Stimulated activated CD4-positive, alpha-beta T cell treated with anti-CD3 and anti-CD28 coated beads, Interleukin-4, amount 100 ng/mL, for 48 hours (primary cell): ENCODE results near the gene NUP210L.
"Not testable (repeated sequence)": the region's sequence is repeated elsewhere in the genome, so short reads cannot be mapped to it uniquely, and the experiment has no call there.

Experiments
- DNase-seq, 2 donors: peaks; one replicate each; pipeline ENCODE4 v3.0.0-alpha.2; 2020; ENCODE audit warnings: low read depth in 2 of 2

NUP210L gene

GRCh38 chr1:154100141-154100540 is 54.7 kb downstream of the NUP210L start:
- DNase-seq: not testable (repeated sequence)

- no peak for DNase-seq
These were observed 57.0 kb downstream of the NUP210L start for GRCh38 chr1:154097873-154098272.

- no peak for DNase-seq
These were observed 59.3 kb downstream of the NUP210L start for GRCh38 chr1:154095456-154096060.

DNA sequence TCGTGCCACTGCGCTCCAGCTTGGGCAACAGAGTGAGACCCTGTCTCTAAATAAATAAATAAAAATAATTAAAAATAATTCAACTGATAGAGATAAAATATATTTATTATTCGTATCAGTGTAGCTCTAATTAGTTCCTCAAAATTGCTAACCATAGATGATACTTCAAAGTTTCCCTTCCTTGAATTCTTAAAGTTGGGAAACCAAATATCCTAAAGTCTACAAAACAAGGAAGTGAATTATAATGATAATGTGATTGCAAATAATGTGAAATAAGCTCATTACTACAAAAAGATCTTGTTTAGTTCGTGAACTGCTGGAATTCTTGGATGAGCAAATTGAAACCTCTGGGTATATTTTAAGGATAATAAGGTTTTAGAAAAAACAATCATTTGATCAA is 60.5 kb downstream of the NUP210L start:
- no peak for DNase-seq

- no peak for DNase-seq
These were observed 61.2 kb downstream of the NUP210L start for GRCh38 chr1:154093699-154094098.

DNA sequence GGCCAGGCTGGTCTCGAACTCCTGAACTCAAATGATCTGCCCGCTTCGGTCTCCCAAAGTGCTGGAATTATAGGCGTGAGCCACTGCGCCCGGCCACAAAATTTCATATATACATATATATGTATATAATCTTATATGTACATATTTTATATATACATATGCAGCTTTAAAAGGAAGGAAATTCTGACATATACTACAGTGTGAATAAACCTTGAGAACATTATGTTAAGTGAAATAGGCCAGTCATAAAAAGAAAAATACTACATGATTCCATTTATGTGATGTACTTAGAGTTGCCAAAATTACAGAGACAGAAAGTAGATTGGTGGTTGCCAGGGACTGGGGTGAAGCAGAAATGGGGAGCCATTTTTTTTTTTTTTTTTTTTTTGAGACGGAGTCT is 63.2 kb downstream of the NUP210L start:
- DNase-seq: no peak

DNA sequence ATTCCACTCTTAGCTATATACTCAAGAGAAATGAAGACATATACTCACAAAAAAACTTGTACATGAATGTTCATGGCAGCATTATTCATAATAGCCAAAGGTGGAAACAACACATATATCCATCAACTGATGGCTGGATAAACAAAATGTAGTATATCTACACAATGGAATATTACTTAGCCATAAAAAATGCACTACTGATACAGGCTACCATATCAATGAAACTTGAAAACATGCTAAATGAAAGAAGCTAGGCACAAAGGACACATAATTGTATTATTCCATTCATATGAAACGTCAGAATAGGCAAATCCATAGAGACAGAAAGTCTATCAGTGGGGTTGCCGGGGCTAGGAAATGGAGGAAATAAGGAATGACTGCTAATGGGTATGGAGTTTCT is 67.3 kb downstream of the NUP210L start:
- no peak for DNase-seq

DNA sequence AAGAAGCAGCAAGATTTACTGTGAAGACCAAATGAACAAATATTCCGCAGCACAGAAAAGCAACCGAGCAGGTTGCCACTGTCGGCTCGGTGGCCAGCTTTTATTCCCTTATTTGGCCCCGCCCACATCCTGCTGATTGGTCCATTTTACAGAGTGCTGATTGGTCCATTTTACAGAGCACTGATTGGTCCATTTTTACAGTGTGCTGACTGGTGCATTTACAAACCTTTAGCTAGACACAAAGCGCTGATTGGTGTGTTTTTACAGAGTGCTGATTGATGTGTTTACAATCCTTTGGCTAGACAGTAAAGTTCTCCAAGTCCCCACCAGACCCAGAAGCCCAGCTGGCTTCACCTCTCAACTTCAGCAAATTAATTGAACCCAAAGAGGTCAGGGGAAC is 71.8 kb downstream of the NUP210L start:
- DNase-seq: not testable (repeated sequence)

GRCh38 chr1:154081386-154082126 is 73.3 kb downstream of the NUP210L start:
- no peak for DNase-seq

DNA sequence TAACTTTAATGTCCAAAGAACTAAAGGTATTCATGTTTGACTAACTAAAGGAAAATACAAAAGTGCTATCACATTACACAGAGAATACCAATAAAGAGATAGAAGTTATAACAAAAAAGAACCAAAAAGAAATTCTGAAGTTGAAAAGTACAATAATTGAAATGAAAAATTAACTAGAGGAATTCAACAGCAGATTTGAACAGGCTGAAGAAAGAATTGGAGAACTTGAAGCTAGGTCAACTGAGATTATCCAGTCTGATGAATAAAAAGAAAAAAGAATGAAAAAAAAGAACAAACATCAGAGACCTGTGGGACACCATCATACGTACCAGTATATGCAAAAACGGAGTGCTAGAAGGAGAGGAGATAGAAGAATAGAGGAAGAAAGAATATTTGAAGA is 78.5 kb downstream of the NUP210L start:
- no peak for DNase-seq

DNA sequence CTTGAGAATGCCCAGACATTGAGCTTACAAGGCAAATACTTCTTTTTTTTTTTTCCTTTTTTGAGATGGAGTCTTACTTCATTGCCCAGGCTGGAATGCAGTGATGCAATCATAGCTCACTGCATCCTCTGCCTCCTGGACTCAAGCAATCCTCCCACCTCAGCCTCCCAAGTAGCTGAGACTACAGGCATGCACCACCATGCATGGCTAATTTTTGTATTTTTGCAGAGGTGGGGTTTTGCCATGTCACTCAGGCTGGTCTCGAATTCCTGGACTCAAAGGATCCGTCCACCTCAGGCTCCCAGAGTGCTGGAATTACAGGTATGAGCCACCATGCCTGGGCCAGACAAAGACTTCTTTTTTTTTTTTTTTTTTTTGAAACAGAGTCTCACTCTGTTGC is 79.1 kb downstream of the NUP210L start:
- no peak for DNase-seq

- DNase-seq: no peak
These were observed 92.6 kb downstream of the NUP210L start for GRCh38 chr1:154062309-154062708.

- not testable (repeated sequence) for DNase-seq
These were observed 107.4 kb downstream of the NUP210L start for GRCh38 chr1:154047436-154047835.

GRCh38 chr1:154033697-154034096 is 121.2 kb downstream of the NUP210L start:
- not testable (repeated sequence) for DNase-seq

GRCh38 chr1:154019940-154020339 is 134.9 kb downstream of the NUP210L start:
- DNase-seq: no peak

DNA sequence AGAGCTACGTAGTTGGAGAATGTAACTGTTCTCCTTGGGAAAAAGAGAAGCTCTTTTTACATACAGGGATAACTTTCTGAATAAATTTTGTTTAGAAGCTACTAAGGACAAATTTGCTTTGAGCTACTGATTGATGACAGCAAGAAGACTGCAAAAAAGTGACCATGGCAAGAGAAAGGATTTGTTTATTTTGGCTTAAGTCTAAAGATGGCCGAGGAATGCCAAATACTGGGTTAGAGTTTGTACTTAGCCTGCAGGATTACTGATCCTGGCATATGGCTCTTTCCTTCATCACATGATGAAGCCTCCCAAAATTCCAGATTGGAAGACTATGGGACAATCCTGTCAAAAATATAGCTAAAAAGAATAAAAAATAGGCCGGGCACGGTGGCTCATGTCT is 135.6 kb downstream of the NUP210L start:
- DNase-seq: no peak

DNA sequence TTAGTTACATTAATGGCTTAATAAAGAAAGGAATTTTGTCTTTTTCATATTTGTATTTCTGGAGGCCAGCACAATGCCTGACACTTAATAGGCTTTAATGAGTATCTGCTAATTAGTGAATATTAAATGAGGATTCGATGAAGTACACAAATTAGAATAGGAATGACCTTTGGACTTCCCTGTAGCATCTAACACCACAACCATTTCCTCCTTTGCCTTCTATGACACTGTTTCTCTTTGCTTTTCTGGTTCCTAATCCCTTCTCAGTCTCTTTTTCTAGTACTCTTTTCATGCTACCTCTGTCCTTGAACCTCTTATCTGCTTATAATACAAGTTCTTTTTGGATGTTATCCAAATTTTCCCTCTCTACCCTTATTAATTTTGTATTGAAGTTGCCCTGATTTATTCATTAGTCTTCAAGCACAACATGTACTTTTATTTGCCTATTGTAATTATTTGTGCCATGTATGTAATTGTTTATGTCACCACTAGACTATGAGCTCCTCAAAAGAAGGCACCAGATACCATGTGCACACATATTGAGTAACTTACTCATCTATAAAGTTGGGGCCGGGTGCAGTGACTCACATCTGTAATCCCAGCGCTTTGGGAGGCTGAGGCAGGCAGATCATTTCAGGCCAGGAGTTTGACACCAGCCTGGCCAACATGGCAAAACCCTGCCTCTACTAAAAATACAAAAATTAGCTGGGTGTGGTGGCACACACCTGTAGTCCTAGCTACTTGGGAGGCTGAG is 140.5 kb downstream of the NUP210L start:
- no peak for DNase-seq

DNA sequence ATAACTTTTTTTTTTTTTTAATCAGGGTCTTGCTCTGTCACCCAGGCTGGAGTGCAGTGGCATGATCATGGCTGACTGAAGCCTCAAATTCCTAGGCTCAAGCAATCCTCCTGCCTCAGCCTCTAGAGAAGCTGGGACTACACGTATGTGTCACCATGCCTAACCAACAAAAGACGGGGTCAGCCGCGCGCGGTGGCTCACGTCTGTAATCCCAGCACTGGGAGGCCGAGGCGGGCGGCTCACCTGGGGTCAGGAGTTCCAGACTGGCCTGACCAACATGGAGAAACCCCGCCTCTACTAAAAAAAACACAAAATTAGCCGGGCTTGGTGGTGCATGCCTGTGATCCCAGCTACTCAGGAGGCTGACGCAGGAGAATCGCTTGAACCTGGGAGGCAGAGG is 142.3 kb downstream of the NUP210L start:
- not testable (repeated sequence) for DNase-seq

GRCh38 chr1:154012129-154012528 is 142.7 kb downstream of the NUP210L start:
- no peak for DNase-seq

DNA sequence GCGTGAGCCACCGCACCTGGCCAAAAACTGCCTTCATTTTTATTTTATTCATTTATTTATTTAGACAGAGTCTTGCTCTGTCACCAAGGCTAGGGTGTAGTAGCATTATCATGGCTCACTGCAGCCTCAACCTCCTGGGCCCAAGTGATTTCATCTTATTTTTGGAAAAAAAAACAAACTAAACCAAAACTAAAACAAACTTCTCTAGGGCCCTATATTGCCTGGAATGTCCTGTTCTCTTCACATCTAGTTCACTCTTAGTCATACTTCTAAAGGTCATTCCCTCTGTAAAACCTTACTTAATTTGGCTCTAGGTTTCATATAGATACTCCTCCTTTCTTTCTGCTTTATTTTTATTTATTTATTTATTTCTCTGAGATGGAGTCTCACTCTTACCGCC is 148.7 kb downstream of the NUP210L start:
- DNase-seq: no peak

DNA sequence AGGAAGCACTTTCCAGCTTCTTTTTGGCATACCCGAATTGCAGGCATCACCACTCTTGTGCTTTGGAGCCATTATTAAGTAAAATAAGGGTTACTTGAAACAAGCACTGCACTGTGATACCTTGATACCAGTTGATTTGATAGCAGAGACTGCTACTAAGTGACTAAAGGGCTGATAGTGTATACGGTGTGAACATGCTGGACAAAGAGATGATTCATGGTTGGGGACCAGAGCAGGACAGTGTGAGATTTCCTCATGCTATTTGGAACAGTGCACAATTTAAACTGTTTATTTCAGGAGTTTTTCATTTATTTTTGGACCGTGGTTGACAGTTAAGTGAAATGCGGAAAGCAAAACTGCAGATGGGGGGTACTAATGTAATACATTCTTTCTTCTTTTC is 154.5 kb downstream of the NUP210L start:
- DNase-seq: no peak

DNA sequence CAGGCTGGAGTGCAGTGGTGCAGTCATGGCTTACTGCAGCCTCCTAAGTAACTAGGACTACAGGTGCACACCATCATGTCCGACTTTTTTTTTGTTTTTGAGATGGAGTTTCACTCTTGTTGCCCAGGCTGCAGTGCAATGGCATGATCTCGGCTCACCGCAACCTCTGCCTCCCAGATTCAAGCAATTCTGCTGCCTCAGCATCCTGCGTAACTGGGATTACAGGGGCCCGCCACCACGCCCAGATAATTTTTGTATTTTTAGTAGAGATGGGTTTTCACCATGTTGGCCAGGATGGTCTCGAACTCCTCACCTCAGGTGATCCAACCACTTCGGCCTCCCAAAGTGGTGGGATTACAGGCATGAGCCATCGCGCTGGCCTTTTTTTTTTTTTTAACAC is 158.0 kb downstream of the NUP210L start:
- not testable (repeated sequence) for DNase-seq

DNA sequence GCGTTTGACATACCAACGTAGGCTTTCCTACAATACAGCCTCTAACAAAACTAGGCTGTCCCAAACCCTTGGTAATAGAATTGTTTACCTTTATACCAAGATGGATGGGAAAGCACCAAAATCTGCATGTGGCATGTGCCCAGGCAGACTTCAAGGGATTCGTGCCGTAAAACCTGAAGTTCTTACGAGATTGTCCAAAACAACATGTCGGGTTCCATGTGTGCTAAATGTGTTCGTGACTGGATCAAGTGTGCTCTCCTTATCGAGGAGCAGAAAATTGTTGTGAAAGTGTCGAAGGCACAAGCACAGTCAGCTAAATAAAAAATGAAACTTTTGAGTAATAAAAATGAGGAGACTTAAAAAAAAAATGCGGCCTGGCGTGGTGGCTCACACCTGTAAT is 159.2 kb downstream of the NUP210L start:
- DNase-seq: no peak
